Neural progenitor cell (in vitro differentiated cells): ENCODE results near the gene TIMP4.

Experiments
- EZH2 ChIP-seq: fragments of 200-600 bp; sonication (generic); IDR thresholded peaks from 2 replicates; pipeline ENCODE4 v1.6.1; 2017; ENCODE audit warnings: antibody characterized with exemption, mild to moderate bottlenecking, moderate library complexity
- EZH2phosphoT487 ChIP-seq: fragments of 200-600 bp; sonication (generic); IDR thresholded peaks from 2 replicates; pipeline ENCODE4 v1.6.1; 2017; ENCODE audit warnings: antibody characterized with exemption
- TF ChIP-seq, protein P1 (sequence below): fragments of 200-600 bp; sonication (generic); IDR thresholded peaks from 2 replicates; pipeline ENCODE4 v1.5.1; 2017; ENCODE audit warnings: antibody characterized with exemption, mild to moderate bottlenecking

DNA sequence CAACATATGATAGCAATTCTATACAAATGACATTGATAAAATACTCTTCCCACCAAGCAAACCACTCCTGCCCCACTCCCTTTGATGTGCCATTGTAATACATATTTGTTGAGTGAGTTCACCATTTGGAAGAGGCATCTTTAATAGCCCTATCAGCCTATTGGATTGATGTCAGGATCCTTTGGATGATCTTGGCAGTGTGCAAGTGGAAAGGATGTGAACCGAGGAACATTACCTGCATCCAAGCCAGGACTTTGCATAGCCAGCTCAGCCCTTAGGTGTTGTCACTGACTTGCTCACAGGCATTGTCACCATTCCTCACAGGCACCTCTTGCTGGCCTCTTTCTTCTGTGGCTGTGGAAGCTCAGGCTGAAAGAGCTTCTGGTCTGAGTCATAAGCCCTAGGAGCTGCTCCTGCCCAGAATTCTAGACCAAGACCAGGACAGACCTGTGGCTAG is 16.5 kb upstream of the TIMP4 start:
- no peak for TF ChIP-seq EZH2phosphoT487
- TF ChIP-seq, protein P1, sequence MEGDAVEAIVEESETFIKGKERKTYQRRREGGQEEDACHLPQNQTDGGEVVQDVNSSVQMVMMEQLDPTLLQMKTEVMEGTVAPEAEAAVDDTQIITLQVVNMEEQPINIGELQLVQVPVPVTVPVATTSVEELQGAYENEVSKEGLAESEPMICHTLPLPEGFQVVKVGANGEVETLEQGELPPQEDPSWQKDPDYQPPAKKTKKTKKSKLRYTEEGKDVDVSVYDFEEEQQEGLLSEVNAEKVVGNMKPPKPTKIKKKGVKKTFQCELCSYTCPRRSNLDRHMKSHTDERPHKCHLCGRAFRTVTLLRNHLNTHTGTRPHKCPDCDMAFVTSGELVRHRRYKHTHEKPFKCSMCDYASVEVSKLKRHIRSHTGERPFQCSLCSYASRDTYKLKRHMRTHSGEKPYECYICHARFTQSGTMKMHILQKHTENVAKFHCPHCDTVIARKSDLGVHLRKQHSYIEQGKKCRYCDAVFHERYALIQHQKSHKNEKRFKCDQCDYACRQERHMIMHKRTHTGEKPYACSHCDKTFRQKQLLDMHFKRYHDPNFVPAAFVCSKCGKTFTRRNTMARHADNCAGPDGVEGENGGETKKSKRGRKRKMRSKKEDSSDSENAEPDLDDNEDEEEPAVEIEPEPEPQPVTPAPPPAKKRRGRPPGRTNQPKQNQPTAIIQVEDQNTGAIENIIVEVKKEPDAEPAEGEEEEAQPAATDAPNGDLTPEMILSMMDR: no peak
- TF ChIP-seq EZH2: no peak
